GM12878 (cell line): Measurements from ENCODE around the gene DPH6. TPM values are rescaled to one million over a fixed set of nuclear protein-coding genes. Genes with fewer than 3 reads are reported as not detected.

Source experiments
- ATAC-seq: fragments of 200-7000 bp; cut with Tn5 transposase; 3 replicates; pipeline ENCODE4 v1.9.1; 2020; ENCODE audit warnings: mild to moderate bottlenecking, moderate library complexity
- BruUV-seq: library from RNA; stranded (reverse); fragments of 400-500 nt; replicated peaks from 2 replicates; lab custom pipeline; 2021; lab: Mats Ljungman, UMichigan
- CTCF ChIA-PET: fragments of 300-600 bp; sonication (Branson Sonifier 250); formaldehyde crosslinking; extraction: SDS; loops from one replicate; lab custom pipeline; 2021; ENCODE audit warnings: inconsistent platforms; lab: Yijun Ruan, JAX
- POLR2A ChIA-PET: fragments of 350-600 bp; formaldehyde crosslinking; extraction: SDS; loops from one replicate; lab custom pipeline; 2021; ENCODE audit warnings: inconsistent platforms; lab: Charles Lee
- RAD21 ChIA-PET: fragments of 300-600 bp; sonication (Branson Sonifier 250); formaldehyde crosslinking; loops from one replicate; lab custom pipeline; 2023; ENCODE audit warnings: antibody characterized with exemption; ENCODE audit not compliant: unreplicated experiment; lab: Charles Lee
- SMC1A ChIA-PET: fragments of 300-600 bp; sonication (Branson Sonifier 250); formaldehyde crosslinking; loops from one replicate; lab custom pipeline; 2023; ENCODE audit not compliant: unreplicated experiment, uncharacterized antibody; lab: Charles Lee
- DNase-seq: peaks from one replicate; pipeline ENCODE4 v3.0.0-alpha.2; 2011; ENCODE audit warnings: low read depth, low spot score
- FAIRE-seq: peaks from 3 replicates; lab custom pipeline; 2011; peaks lifted over from hg19 to GRCh38; lab: Jason Lieb, UNC
- H2AFZ ChIP-seq: 2 replicates; pipeline ENCODE4 v1.6.0; 2011; ENCODE audit warnings: low read depth, low read length, control low read depth; ENCODE audit not compliant: control insufficient read depth
- H3K27ac ChIP-seq: 2 replicates; pipeline ENCODE4 v1.5.1; 2011; ENCODE audit warnings: control low read depth; ENCODE audit not compliant: control insufficient read depth, insufficient read depth
- H3K27me3 ChIP-seq, 2 experiments: replicated peaks in 1 of 2; 2 replicates each; pipeline versions ENCODE4 v1.6.0 to v1.6.1; 2011; ENCODE audit warnings: low read length in 1 of 2; ENCODE audit not compliant: control insufficient read depth in 2 of 2, insufficient read depth in 2 of 2
- H3K36me3 ChIP-seq, 2 experiments: 2 replicates each; pipeline ENCODE4 v1.5.1; 2011; ENCODE audit warnings: low read length in 1 of 2; ENCODE audit not compliant: control insufficient read depth in 2 of 2, insufficient read depth in 2 of 2
- H3K4me1 ChIP-seq: 2 replicates; pipeline ENCODE4 v1.6.1; 2011; ENCODE audit warnings: mild to moderate bottlenecking, low read length, moderate library complexity, mixed read lengths; ENCODE audit not compliant: control insufficient read depth, insufficient read depth
- H3K4me2 ChIP-seq: 2 replicates; pipeline ENCODE4 v1.6.0; 2011; ENCODE audit warnings: control low read depth; ENCODE audit not compliant: control insufficient read depth, insufficient read depth
- H3K4me3 ChIP-seq: fragments of 200-600 bp; sonication (generic); 2 replicates; pipeline ENCODE4 v1.5.1; 2016
- H3K79me2 ChIP-seq: 2 replicates; pipeline ENCODE4 v1.6.0; 2011; ENCODE audit warnings: low read length; ENCODE audit not compliant: control insufficient read depth, insufficient read depth
- H3K9ac ChIP-seq: 2 replicates; pipeline ENCODE4 v1.8.0; 2011; ENCODE audit warnings: low read length, control low read depth, mixed read lengths; ENCODE audit not compliant: control insufficient read depth, insufficient read depth
- H3K9me3 ChIP-seq: replicated peaks from 3 replicates; pipeline ENCODE4 v1.5.1; 2011; ENCODE audit warnings: mild to moderate bottlenecking, low read length; ENCODE audit not compliant: control insufficient read depth, insufficient read depth
- H4K20me1 ChIP-seq: 2 replicates; pipeline ENCODE4 v1.6.0; 2011; ENCODE audit not compliant: control insufficient read depth, insufficient read depth
- CREB1 ChIP-seq: IDR thresholded peaks from 2 replicates; pipeline ENCODE4 v1.6.1; 2012; ENCODE audit warnings: low read depth, mild to moderate bottlenecking, inconsistent platforms
- E2F8 ChIP-seq: fragments of 450-650 bp; IDR thresholded peaks from 2 replicates; pipeline ENCODE4 v1.6.1; 2018; ENCODE audit warnings: mild to moderate bottlenecking, low read depth, moderate library complexity; ENCODE audit not compliant: partially characterized antibody
- FOS ChIP-seq: IDR thresholded peaks from 3 replicates; pipeline ENCODE4 v1.6.1; 2011; ENCODE audit warnings: borderline replicate concordance; ENCODE audit not compliant: insufficient read length; ENCODE audit errors: extremely low read depth
- IKZF1 ChIP-seq: fragments of 450-650 bp; conservative IDR thresholded peaks from 2 replicates; pipeline ENCODE4 v1.6.1; 2017; ENCODE audit warnings: antibody characterized with exemption, mild to moderate bottlenecking
- KLF5 ChIP-seq: fragments of 450-650 bp; IDR thresholded peaks from 2 replicates; pipeline ENCODE4 v1.6.1; 2014; ENCODE audit warnings: mild to moderate bottlenecking; ENCODE audit not compliant: partially characterized antibody
- MLLT1 ChIP-seq: fragments of 450-650 bp; IDR thresholded peaks from 2 replicates; pipeline ENCODE4 v1.6.1; 2016; ENCODE audit warnings: mild to moderate bottlenecking
- NRF1 ChIP-seq: conservative IDR thresholded peaks from 2 replicates; pipeline ENCODE4 v1.6.1; 2011; ENCODE audit warnings: mild to moderate bottlenecking, low read depth, low read length, improper control_type of control experiment
- RAD51 ChIP-seq: fragments of 450-650 bp; IDR thresholded peaks from 2 replicates; pipeline ENCODE4 v1.6.1; 2016; ENCODE audit warnings: moderate library complexity, mild to moderate bottlenecking, inconsistent platforms
- SREBF1 ChIP-seq: IDR thresholded peaks from 2 replicates; pipeline ENCODE4 v1.6.1; 2012; ENCODE audit warnings: mild to moderate bottlenecking, low read length
- STAT1 ChIP-seq: fragments of 450-650 bp; conservative IDR thresholded peaks from 2 replicates; pipeline ENCODE4 v1.6.1; 2014; ENCODE audit warnings: antibody characterized with exemption, mild to moderate bottlenecking
- TAF1 ChIP-seq: IDR thresholded peaks from 2 replicates; pipeline ENCODE4 v1.6.1; 2011; ENCODE audit warnings: mild to moderate bottlenecking, low read depth, low read length, borderline replicate concordance
- WGBS: methylation state at CpG from one replicate; pipeline ENCODE4 v1.1.6; 2016; ENCODE audit warnings: low lambda C conversion rate; ENCODE audit not compliant: insufficient replicate concordance, insufficient coverage; ENCODE audit errors: missing lambda C conversion rate; 5-methylcytosine and 5-hydroxymethylcytosine counted together
- in situ Hi-C: fragments of 300-500 bp; cut with MboI; formaldehyde crosslinking; loops from 9 replicates; pipeline ENCODE4 v1.14.3; 2018; ENCODE audit warnings: mixed read lengths
- intact Hi-C: fragments of 100-400 bp; cut with micrococcal nuclease; formaldehyde crosslinking; loops from one replicate; pipeline ENCODE4 v1.14.2; 2022; ENCODE audit not compliant: unreplicated experiment
- polyA plus RNA-seq, 11 experiments: library from polyadenylated mRNA; depleted of rRNA in 4 of 11; unstranded in 6 of 11; stranded (reverse) in 5 of 11; fragments of >200 nt; fragmentation: Nextera tagmentation in 4 of 11; fragmentation: Illumina TruSeq in 1 of 11; extraction: Ambion mirVana in 4 of 11; extraction: Trizol in 1 of 11; gene quantifications; 1 replicate in 1 of 11; 2 replicates in 10 of 11; pipeline versions ENCODE4 v1.2.1 to v1.2.3, GENCODE V29; 2011 to 2016; ENCODE audit warnings: inconsistent platforms in 2 of 11, missing spikeins in 2 of 11, low read depth in 1 of 11
- total RNA-seq, 4 experiments: library from RNA; depleted of rRNA in 3 of 4; stranded (reverse); fragments of >200 nt in 3 of 4; fragmentation: Illumina TruSeq in 1 of 4; extraction: Trizol in 1 of 4; gene quantifications; 2 replicates each; pipeline versions ENCODE4 v1.2.1 to v1.2.3, GENCODE V29; 2013 to 2021

The DPH6 gene
- total and polyA plus RNA-seq, 10 of the 15 experiments (the other 5 are each of a cell fraction or from before 2014, with no cell fraction given): 9.0 to 68.5 (median 17.1) TPM

- H3K79me2 ChIP-seq: no peaks in the 10 kb centered on the region
- no peaks in the 10 kb centered on the region for H3K9me3 ChIP-seq
- CTCF ChIA-PET: no interaction called here
- 100% methylated on average over 3 of the region's 3 CpGs for WGBS
- SMC1A ChIA-PET: interaction anchor here (0.7 kb wide), 1 partner anchor 756 kb away, joined by 3 read pairs; no protein-coding TSS in a partner anchor
- no peaks in the 10 kb centered on the region for H3K4me1 ChIP-seq
- ATAC-seq (no peak), FAIRE-seq (no peak)
- in situ Hi-C loops: no loop called here
- no peak overlapping the region for H3K4me2 ChIP-seq
- TF ChIP-seq TAF1 (no peak), FOS (no peak), E2F8 (no peak)
- TF ChIP-seq, all 136 proteins: peak for 0
- DNase-seq: no peak
- Histone ChIP-seq H3K9ac (no peak overlapping the region), H3K36me3 (no peaks in the 10 kb centered on the region), H2AFZ (no peak overlapping the region), H3K4me3 (no peak overlapping the region), H3K27me3 (no peaks in the 10 kb centered on the region), H3K27ac (no peak overlapping the region), H4K20me1 (no peaks in the 10 kb centered on the region)
- BruUV-seq: no TSS peak
- intact Hi-C loops: no loop called here
- ChIA-PET RAD21 (no interaction called here), POLR2A (no interaction called here)
Measured at GRCh38 chr15:35399901-35400300, 146.1 kb downstream of the DPH6 start.

- no peaks in the 10 kb centered on the region for H3K4me1 ChIP-seq
- no TSS peak for BruUV-seq
- no peak for ATAC-seq
- FAIRE-seq: no peak
- TF ChIP-seq NRF1 (no peak), RAD51 (no peak), STAT1 (no peak), CREB1 (no peak), SREBF1 (no peak), IKZF1 (no peak), MLLT1 (no peak), KLF5 (no peak)
- TF ChIP-seq, all 136 proteins: peak for 0
- H3K9ac ChIP-seq: no peak overlapping the region
- no peak overlapping the region for H3K4me3 ChIP-seq
- H3K4me2 ChIP-seq: no peak overlapping the region
- no peaks in the 10 kb centered on the region for H3K9me3 ChIP-seq
- ChIA-PET SMC1A (no interaction called here), RAD21 (no interaction called here), CTCF (interaction anchor here (2.3 kb wide), 1 partner anchor 48 kb away, joined by 9 read pairs; no protein-coding TSS in a partner anchor), POLR2A (no interaction called here)
- in situ Hi-C loops (no loop called here), intact Hi-C loops (no loop called here)
- no peaks in the 10 kb centered on the region for H3K27me3 ChIP-seq
- H3K36me3 ChIP-seq: no peaks in the 10 kb centered on the region
- H3K27ac ChIP-seq: no peak overlapping the region
- H4K20me1 ChIP-seq: no peaks in the 10 kb centered on the region
- no peaks in the 10 kb centered on the region for H3K79me2 ChIP-seq
- H2AFZ ChIP-seq: no peak overlapping the region
- no peak for DNase-seq
Measured at GRCh38 chr15:35397027-35397426, 148.9 kb downstream of the DPH6 start.
